GM19351 (cell line): ENCODE results near the gene ALDH1L1.

ENCODE experiments used
- ATAC-seq: cut with Tn5 transposase; IDR thresholded peaks from one replicate; pipeline ENCODE4 v1.9.1; 2021; ENCODE audit warnings: mild to moderate bottlenecking, moderate library complexity; ENCODE audit not compliant: unreplicated experiment

Gene ALDH1L1

DNA sequence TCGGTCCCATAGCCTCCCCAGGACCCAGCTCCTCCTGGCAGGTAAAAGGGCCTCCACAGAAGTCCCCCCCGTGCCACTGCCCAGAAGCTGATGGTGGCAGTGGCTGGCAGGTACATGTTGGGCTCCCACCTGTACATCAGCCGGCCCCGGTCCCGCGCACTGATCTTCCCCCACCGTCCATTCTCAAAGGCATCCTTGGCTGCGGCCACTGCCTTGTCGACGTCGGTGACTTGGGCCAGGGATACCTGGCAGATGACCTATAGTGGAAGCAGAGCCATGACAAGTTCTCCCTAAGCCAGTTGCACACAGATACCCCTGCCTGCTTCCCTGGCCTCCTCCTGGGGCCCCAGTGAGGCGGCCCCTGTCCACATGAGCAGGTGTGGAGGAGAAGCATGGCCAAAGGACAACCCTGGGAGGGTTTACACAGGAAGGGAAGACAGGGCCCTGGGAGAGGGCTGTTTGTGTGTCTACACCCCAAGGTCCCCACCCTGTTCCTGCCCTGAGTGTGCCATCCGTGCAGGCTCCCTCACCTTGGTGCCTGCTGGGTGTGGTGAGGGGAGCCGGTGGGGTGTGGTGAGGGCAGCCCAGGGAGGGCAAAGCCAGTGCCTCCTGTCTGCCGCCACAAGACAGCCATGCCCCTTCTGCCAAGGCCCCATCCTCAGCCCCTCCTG, 44.8 kb downstream of the ALDH1L1 start:
- no peak for ATAC-seq

DNA sequence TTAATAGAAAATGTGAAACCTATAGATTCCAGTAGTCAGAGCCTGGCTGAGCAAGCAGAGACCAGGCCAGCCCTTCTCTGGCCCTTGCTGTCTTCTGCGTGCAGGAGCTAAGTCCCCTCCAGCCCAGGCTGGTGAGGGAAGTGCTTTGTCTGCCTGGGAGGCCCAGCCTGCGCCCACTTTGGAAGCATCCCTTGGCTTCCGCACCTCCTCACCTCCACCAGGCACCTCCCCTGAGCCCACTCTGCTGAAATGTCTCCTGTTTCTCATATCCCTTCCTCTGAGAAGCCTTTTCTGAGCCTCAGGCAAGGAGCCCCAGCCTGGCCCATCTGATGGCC, 45.3 kb downstream of the ALDH1L1 start:
- ATAC-seq, result no peak

DNA sequence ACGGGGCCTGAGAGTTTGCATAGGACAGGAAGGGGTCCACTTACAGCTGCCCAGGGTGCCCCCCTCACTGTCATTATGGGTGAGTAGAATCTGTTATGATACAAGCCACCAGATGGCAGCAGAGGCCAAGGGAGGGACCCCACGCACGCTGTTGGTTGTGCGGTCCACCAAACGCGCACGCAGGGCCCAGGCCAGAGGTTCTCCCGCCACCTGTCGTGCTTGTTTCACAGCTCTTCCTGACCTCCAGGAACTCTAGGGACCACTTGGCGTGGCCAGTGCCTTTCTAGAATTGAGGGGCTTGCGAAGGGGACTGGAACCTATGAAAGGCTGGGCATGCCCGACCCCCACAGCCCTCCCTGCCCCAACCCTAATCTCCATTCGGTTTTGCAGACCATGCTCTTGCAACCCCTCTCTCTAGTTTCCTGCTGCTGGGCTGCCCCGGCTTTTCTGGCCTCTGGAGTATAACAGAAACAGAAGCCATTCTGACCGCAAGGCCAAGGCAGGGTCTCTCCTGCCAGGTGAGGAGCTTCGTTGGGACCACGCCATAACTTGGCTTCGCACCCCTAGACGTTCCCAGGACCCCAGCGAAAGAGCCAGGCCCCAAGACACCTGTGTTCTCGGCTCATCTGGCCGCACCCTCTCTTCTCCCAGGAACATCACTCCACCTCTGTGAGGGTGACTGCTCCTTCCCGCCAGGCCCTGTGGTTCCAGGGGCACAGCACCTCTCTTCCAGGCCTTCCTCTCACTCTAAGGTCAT, 46.0 kb downstream of the ALDH1L1 start:
- no peak for ATAC-seq

GRCh38 chr3:126133606-126134005, 46.8 kb downstream of the ALDH1L1 start:
- no peak for ATAC-seq

- no peak for ATAC-seq
Measured at GRCh38 chr3:126132751-126133511, 47.5 kb downstream of the ALDH1L1 start.

- no peak for ATAC-seq
Measured at GRCh38 chr3:126131881-126132750, 48.3 kb downstream of the ALDH1L1 start.

GRCh38 chr3:126130981-126131745, 49.2 kb downstream of the ALDH1L1 start:
- no peak for ATAC-seq

GRCh38 chr3:126130081-126130855, 50.1 kb downstream of the ALDH1L1 start:
- ATAC-seq, result no peak

DNA sequence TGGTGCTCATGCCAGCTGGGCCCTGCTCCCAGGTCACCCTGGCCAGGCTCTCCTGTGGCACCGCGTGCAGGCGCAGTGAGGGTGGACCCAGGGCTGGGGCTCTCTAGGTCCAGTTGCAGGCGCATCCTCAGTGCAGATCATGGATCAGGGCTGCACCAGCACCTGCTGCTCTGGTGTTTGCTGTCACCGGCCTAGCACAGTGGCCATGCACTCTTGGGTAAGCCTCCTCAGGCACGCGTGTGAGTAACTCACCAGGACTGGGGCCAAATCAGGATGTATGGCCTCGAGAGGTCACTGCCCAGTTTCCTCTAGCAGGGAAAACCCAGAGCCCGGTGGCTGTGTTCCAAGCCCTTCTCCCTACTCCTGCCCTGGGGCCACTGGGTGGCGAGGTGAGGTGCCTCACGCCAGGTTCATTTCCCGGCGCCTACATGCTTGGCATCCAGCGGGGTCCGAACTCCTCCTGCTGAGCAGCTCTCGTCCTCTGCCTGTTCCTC, 50.9 kb downstream of the ALDH1L1 start:
- no peak for ATAC-seq

GRCh38 chr3:126128504-126129397, 51.6 kb downstream of the ALDH1L1 start:
- no peak for ATAC-seq

- no peak for ATAC-seq
Measured at GRCh38 chr3:126127904-126128303, 52.5 kb downstream of the ALDH1L1 start.

- no peak for ATAC-seq
Measured at GRCh38 chr3:126127452-126127851, 52.9 kb downstream of the ALDH1L1 start.

- no peak for ATAC-seq
Measured at GRCh38 chr3:126126811-126127431, 53.5 kb downstream of the ALDH1L1 start.

DNA sequence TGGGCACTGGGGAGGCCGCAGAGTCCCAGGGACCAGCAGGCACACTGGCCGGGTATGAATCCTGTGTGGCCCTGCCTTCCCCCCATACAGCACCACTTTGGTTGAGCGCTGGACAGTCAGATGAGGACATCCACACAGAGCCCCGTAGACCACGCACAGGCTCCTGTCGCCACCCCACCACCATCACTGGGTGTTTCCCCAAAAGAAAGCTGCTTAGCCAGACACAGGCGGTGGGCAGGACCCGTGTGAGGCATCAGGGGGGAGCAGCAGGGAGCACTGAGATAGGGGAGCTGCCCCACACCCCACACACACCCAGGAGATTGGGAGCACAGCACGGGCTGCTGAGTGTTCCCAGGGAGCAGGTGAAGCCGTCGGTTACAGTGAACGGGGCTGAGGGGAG, 54.1 kb downstream of the ALDH1L1 start:
- ATAC-seq, result no peak

DNA sequence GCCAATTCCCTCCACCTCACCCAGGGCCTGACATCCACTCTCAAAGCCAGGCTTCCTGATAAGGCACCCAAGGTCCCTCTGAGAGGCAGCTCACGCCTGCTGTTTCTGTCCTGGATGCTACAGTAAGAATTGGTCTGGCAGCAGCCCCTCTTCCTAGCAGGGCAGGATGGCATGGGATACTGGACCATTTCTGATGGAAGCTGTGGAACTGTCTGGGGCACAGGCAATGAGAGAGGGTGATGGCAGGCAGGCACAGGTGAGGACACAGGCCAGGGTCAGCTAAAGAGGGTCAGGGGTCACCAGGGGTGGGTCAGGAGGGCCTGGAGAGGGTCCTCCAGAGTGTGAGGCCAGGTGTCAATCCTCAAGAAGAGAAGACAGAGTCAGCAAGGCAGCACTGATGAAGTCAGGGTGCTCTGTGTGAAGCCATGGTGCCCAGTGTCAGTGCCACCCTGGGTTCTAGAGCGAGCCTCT, 54.6 kb downstream of the ALDH1L1 start:
- no peak for ATAC-seq

GRCh38 chr3:126125341-126125740, 55.0 kb downstream of the ALDH1L1 start:
- no peak for ATAC-seq

DNA sequence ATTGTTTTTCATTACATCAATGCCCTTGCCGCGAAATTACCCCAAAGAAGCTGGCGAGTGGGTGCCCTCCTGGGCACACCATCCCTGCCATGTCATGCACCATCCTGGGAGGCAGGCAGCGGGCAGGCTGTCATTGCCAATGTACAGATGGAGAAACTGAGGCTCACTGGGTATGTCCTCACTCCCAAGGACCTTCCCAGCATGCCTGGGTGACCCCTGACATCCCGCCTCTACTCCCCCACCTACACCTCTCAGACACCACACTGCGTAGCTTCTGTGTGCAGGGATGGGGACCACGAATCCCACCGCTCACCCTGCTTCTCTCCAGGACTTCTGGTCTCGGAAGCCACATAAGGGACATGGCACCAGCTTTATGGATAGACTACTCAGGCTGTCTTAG, 55.5 kb downstream of the ALDH1L1 start:
- no peak for ATAC-seq
